ENCODE data around the gene ONECUT3.
A peak's percentile ranks its signal among the peaks of the same experiment; 100 is the strongest.
"Not testable (repeated sequence)": the region's sequence is repeated elsewhere in the genome, so short reads cannot be mapped to it uniquely, and the experiment has no call there.

ONECUT3 gene

GRCh38 chr19:1770866-1771576, 17.7 kb downstream of the ONECUT3 start:
- DNase-seq = no peak

GRCh38 chr19:1773184-1773583, 19.9 kb downstream of the ONECUT3 start:
- no peak for DNase-seq

GRCh38 chr19:1774989-1775772, 21.9 kb downstream of the ONECUT3 start:
- DNase-seq = peak; percentile 13

GRCh38 chr19:1775951-1776605, 22.8 kb downstream of the ONECUT3 start:
- DNase-seq = no peak

- DNase-seq = no peak
These were observed 23.4 kb downstream of the ONECUT3 start for GRCh38 chr19:1776606-1777147.

- no peak for DNase-seq
These were observed 23.8 kb downstream of the ONECUT3 start for GRCh38 chr19:1777149-1777548.

GRCh38 chr19:1779574-1779973, 26.3 kb downstream of the ONECUT3 start:
- no peak for DNase-seq

- DNase-seq = no peak
These were observed 27.1 kb downstream of the ONECUT3 start for GRCh38 chr19:1780272-1780958.

GRCh38 chr19:1782521-1782920, 29.2 kb downstream of the ONECUT3 start:
- DNase-seq = no peak

- DNase-seq = no peak
These were observed 30.0 kb downstream of the ONECUT3 start for GRCh38 chr19:1783354-1783753.

GRCh38 chr19:1783874-1784273, 30.6 kb downstream of the ONECUT3 start:
- no peak for DNase-seq

GRCh38 chr19:1785310-1785709, 32.0 kb downstream of the ONECUT3 start:
- DNase-seq = no peak

- DNase-seq = no peak
These were observed 33.4 kb downstream of the ONECUT3 start for GRCh38 chr19:1786668-1787067.

GRCh38 chr19:1787116-1787515, 33.8 kb downstream of the ONECUT3 start:
- DNase-seq = no peak

GRCh38 chr19:1789261-1790041, 36.1 kb downstream of the ONECUT3 start:
- no peak for DNase-seq

GRCh38 chr19:1790054-1790792, 36.9 kb downstream of the ONECUT3 start:
- no peak for DNase-seq

- no peak for DNase-seq
These were observed 38.6 kb downstream of the ONECUT3 start for GRCh38 chr19:1791879-1792278.

- no peak for DNase-seq
These were observed 41.3 kb downstream of the ONECUT3 start for GRCh38 chr19:1794424-1795172.

GRCh38 chr19:1796395-1797142, 43.3 kb downstream of the ONECUT3 start:
- no peak for DNase-seq

GRCh38 chr19:1797313-1797712, 44.0 kb downstream of the ONECUT3 start:
- not testable (repeated sequence) for DNase-seq
